ENCODE results near the gene GABRG3.

GABRG3 gene

GRCh38 chr15:27328186-27328585 lies 357.2 kb downstream of the GABRG3 start:
- no peak for TF ChIP-seq POU6F1 (CRISPR knock-in tag; IDR thresholded peaks at IDR 0.05; ENCODE audit: borderline replicate concordance, low read depth)
- no peak for TF ChIP-seq CSDC2 (CRISPR knock-in tag; IDR thresholded peaks at IDR 0.05)
- TF ChIP-seq BACH2 (CRISPR knock-in tag; IDR thresholded peaks at IDR 0.05; ENCODE audit: borderline replicate concordance) = no peak
- TF ChIP-seq RARB (CRISPR knock-in tag; IDR thresholded peaks at IDR 0.05) = no peak
- no peak for TF ChIP-seq ZC3H10 (CRISPR knock-in tag; IDR thresholded peaks at IDR 0.05)
- TF ChIP-seq ZNF8 (CRISPR knock-in tag; IDR thresholded peaks at IDR 0.05) = no peak
- no peak for TF ChIP-seq ZNF565 (CRISPR knock-in tag; conservative IDR thresholded peaks at IDR 0.05; ENCODE audit: low read depth)
- TF ChIP-seq ZNF70 (CRISPR knock-in tag; IDR thresholded peaks at IDR 0.05) = no peak
- TF ChIP-seq SNAI2 (CRISPR knock-in tag; IDR thresholded peaks at IDR 0.05) = no peak
- no peak for TF ChIP-seq TOX (CRISPR knock-in tag; IDR thresholded peaks at IDR 0.05; ENCODE audit: borderline replicate concordance)
- no peak for TF ChIP-seq ISL1 (CRISPR knock-in tag; IDR thresholded peaks at IDR 0.05)
- TF ChIP-seq ZFP3 (CRISPR knock-in tag; IDR thresholded peaks at IDR 0.05) = no peak
- no peak for TF ChIP-seq GLIS3 (CRISPR knock-in tag; IDR thresholded peaks at IDR 0.05)
- TF ChIP-seq TCF4 (CRISPR knock-in tag; IDR thresholded peaks at IDR 0.05; ENCODE audit: borderline replicate concordance) = no peak
- TF ChIP-seq OSR1 (CRISPR knock-in tag; IDR thresholded peaks at IDR 0.05) = no peak
- no peak for TF ChIP-seq PPARA (CRISPR knock-in tag; IDR thresholded peaks at IDR 0.05; ENCODE audit: borderline replicate concordance)
- no peak for TF ChIP-seq ZFP30 (CRISPR knock-in tag; IDR thresholded peaks at IDR 0.05)
- no peak for TF ChIP-seq CREB5 (CRISPR knock-in tag; IDR thresholded peaks at IDR 0.05; ENCODE audit: low read depth)
- TF ChIP-seq TSHZ2 (CRISPR knock-in tag; IDR thresholded peaks at IDR 0.05) = no peak
- TF ChIP-seq ARNTL (CRISPR knock-in tag; IDR thresholded peaks at IDR 0.05; ENCODE audit: borderline replicate concordance, low read depth) = no peak
- ATAC-seq = no peak

GRCh38 chr15:27328608-27329007 lies 357.6 kb downstream of the GABRG3 start:
- no peak for ATAC-seq
- TF ChIP-seq ZC3H10 (CRISPR knock-in tag; IDR thresholded peaks at IDR 0.05) (no peak), GLIS3 (CRISPR knock-in tag; IDR thresholded peaks at IDR 0.05) (no peak), PPARA (CRISPR knock-in tag; IDR thresholded peaks at IDR 0.05; ENCODE audit: borderline replicate concordance) (no peak), CSRNP3 (CRISPR knock-in tag; IDR thresholded peaks at IDR 0.05) (no peak), TCF4 (CRISPR knock-in tag; IDR thresholded peaks at IDR 0.05; ENCODE audit: borderline replicate concordance) (no peak), POU6F1 (CRISPR knock-in tag; IDR thresholded peaks at IDR 0.05; ENCODE audit: borderline replicate concordance, low read depth) (no peak), ISL1 (CRISPR knock-in tag; IDR thresholded peaks at IDR 0.05) (no peak), ESRRG (CRISPR knock-in tag; IDR thresholded peaks at IDR 0.05) (no peak), TOX (CRISPR knock-in tag; IDR thresholded peaks at IDR 0.05; ENCODE audit: borderline replicate concordance) (no peak), CREB5 (CRISPR knock-in tag; IDR thresholded peaks at IDR 0.05; ENCODE audit: low read depth) (no peak)

Data from SK-N-SH treated with all-trans-retinoic acid at 6 μM for 48 hours (cell line).